ENCODE data around the gene OXT. TPM values are rescaled to one million over a fixed set of nuclear protein-coding genes. Genes with fewer than 3 reads are reported as not detected.
"Not testable (repeated sequence)": the region's sequence is repeated elsewhere in the genome, so short reads cannot be mapped to it uniquely, and the experiment has no call there.

OXT gene
- total RNA-seq, 1 donor from 2014 or later = 8.4 TPM

DNA sequence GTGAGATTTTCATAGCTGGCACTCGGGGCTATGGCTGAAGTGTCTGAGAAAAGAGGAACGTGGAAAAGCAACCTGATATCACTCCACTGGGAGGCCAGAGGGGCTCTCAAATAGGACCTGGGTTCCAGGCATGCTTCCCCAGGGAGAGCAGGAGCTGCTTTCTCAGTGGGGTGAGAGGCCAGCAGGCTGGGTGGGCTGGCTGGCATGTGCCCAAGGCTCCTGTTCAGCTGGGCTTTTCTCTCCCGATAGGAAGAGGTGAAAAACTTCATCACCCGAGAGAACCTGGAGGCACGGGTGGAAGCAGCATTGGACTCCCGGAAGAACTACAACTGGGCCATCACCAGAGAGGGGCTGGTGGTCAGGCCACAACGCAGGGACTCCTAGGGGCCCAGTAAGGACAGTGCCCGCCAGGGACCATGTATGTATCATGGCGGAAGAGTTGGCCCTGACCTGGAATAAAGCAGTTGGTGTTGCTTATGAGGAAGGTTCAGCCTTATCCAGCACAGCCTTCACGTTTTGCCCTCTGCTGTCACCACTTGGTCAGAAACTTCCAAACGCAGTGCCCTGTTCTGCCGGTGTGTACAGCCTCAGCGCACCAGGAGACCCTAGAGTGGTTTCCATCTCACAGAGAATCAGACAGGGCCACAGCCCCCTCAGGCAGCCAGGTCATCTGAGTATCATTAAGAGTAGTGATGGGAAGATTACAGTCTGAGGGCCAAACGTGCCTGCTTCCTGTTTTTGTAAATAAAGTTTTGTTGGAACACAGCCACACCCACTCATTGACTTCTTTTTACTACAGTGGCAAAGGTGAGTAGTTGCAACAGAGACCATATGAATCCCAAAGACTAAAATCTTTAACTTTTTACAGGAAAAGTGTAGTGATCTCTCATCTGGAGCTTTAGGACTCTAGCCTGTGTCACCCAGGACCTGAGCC, 23.7 kb upstream of the OXT start:
- DNase-seq (ENCODE audit: low spot score) (no peak), ATAC-seq (no peak)

GRCh38 chr20:3051385-3052019, 19.9 kb upstream of the OXT start:
- ATAC-seq (peak; percentile 9), DNase-seq (ENCODE audit: low spot score) (no peak)

DNA sequence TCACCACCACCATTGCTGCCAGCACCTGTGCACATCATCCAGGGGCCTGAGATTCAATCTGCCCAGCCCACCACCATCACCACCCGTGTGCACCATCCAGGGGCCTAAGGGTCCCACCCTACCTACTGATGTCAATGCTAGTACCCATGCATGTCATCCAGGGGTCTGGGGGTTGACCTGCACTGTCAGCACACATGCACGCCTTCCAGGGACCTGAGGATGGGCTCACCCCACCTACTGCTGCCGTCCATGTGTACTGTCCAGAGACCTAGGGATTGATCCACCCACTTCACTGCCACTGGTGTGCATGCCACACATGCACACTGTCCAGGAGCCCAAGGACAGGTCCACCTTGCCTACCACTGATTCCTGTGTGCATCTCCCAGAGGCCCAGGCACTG, 11.9 kb upstream of the OXT start:
- DNase-seq (ENCODE audit: low spot score) (no peak), ATAC-seq (no peak)

GRCh38 chr20:3064119-3064518, 7.3 kb upstream of the OXT start:
- DNase-seq (ENCODE audit: low spot score); ATAC-seq: not testable (repeated sequence)

GRCh38 chr20:3067139-3068014, 4.0 kb upstream of the OXT start:
- ATAC-seq (peak; percentile 69), DNase-seq (ENCODE audit: low spot score) (peak; percentile 91)

DNA sequence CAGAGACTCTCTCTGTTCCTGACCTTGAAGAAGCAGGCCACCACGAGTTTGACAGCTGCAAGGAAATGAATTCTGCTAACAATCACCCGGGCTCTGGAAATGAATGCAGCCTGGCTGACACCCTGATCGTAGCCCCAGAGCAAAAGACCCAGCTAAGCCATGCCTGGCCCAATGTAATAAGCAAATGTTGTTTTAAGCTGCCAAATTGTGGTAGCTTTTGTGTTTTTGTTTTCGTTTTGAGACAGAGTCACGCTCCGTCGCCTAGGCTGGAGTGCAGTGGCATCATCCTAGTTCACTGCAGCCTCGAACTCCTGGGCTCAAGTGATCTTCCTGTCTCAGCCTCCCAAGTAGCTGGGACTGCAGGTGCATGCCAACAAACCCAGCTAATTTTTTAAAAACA, 3.3 kb upstream of the OXT start:
- DNase-seq (ENCODE audit: low spot score) (no peak), ATAC-seq (no peak)

DNA sequence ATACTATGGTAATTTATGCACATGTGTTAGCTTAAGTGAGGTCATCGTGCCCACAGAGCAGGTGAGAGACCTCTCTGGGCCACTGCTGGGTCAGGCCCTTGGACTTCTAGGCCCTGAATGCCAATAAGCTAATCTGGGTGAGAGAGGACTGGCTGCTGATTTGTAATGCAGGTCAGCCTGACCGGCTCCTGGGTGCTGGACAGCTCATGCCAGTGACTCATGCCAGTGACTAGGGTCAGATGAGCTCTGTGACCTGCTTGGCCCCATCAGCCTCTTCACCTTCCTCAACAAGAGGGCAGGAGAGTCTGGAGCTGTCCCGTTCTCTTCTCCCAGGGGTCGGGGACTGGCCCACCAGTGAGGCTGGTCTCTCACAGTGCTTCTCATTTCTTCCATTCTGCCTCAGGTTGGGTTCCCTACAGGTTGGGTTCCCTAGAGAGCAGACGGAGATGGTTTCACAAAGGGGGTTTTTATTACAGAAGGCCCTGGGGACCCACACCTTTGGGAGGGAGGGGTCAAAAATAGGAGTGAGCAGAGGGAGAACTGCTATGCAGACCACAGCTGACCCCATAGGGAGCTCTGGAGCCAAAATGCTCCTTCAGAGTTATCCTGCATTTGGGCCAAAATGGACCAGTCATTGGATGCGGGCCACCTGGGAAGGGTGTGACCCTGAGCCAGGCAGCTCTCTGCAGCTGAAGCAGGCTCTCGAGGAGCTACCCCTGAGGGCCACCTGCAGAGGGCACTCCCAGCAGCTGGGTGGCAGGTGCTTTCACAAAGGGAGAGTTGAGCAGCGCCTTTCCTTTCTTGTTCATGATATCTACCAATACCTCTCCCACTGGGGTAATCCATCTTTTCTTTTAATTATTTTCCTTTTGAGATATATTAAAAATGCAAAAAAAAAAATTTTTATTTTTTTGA, 2.2 kb upstream of the OXT start:
- DNase-seq (ENCODE audit: low spot score) (peak; percentile 91), ATAC-seq (peak; percentile 73)

- ATAC-seq (no peak), DNase-seq (ENCODE audit: low spot score) (no peak)
Measured at GRCh38 chr20:3070725-3071124, 695 bp upstream of the OXT start.

GRCh38 chr20:3071266-3071609, 182 bp upstream of the OXT start:
- no peak for DNase-seq (ENCODE audit: low spot score)
- no peak for ATAC-seq

DNA sequence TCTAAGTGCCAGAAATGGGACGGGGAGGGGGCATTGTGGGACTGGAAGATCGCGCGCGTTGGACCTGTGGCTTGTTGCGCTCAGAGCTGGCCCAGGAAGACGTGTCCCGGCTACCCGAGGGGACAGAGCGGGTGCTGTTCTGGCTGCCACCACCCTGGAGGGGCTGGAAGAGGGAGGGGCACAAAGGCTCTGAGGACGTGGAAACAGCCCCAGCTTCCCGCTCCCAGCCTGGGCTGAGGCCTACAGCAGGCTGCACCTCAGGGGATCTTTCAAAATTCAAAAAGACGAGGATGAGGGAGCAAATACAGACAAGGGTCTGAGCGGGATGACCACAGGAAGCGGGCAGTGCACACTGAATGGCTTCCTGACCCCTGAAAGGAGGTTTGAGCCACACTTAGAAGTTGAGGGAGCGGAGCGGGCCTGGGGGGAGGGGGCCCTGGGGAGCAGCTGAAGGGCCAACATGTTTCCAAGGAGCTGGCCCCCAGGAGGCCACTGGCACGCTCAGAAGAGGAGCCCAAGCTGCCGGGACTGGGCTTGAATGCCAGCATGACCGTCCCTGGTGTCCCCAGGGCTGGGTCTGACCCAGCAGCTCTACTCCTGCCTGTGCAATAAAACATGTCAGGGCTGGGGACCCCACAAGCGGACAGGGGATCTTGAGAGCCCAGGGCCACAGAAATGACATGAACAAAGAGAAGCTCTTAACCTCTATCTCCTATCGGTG, 1.3 kb downstream of the OXT start:
- DNase-seq (ENCODE audit: low spot score) (no peak), ATAC-seq (peak; percentile 8)

DNA sequence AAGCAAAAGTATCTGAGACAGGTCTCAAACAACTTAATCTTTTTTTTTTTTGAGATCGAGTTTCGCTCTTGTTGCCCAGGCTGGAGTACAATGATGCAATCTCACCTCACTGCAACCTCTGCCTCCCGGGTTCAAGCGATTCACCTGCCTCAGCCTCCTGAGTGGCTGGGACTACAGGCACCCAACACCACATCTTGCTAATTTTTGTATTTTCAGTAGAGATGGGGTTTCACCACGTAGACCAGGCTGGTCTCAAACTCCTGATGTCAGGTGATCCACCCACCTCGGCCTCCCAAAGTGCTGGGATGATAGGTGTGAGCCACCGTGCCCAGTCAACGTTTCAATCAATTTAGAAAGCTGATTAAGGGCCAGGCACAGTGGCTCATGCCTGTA, 1.8 kb downstream of the OXT start:
- not testable (repeated sequence) for ATAC-seq

GRCh38 chr20:3074812-3075211, 3.4 kb downstream of the OXT start:
- DNase-seq (ENCODE audit: low spot score) (no peak), ATAC-seq (no peak)

More for the DNA sequence above, 1.8 kb downstream of the OXT start:
- DNase-seq (ENCODE audit: low spot score) = not testable (repeated sequence)

DNA sequence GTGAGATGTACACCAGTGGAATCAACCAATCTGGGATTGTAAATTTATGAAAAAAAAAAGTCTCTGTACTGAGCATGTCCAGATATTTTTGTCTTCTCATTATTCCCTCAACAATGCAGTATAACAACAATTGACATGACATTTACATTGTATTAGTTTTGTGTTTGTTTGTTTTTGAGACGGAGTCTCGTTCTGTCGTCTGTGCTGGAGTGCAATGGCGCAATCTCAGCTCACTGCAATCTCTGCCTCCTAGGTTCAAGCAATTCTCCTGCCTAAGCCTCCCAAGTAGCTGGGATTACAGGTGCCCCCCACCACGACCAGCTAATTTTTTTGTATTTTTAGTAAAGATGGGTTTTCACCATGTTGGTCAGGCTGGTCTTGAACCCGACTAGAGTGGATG, 3.9 kb downstream of the OXT start:
- not testable (repeated sequence) for ATAC-seq; DNase-seq (ENCODE audit: low spot score)

GRCh38 chr20:3077618-3078134, 6.3 kb downstream of the OXT start:
- DNase-seq (ENCODE audit: low spot score) (no peak), ATAC-seq (no peak)

GRCh38 chr20:3080939-3081388, 9.5 kb downstream of the OXT start:
- DNase-seq (ENCODE audit: low spot score) (peak; percentile 96), ATAC-seq (peak; percentile 83)

DNA sequence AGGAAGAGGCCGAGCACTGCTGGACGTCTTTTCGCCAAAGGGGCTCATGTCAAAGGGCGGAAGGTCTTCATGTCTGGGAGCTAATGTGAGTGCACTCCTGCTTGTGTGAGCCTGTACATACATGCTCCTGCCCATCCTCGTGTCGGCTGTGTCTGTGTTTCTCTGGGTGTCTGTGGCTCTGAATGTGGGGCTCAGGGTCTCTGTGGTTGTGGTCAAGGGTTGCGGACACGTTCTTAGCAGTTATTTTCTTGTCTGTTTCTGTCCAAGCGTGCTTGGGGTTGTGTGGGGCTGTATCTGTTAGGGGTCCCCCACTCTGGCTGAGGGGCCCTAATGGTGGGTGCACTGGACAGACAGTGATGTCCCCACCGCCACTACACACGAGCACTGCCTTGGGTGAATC, 10.2 kb downstream of the OXT start:
- peak; percentile 2 for ATAC-seq
- DNase-seq (ENCODE audit: low spot score) = no peak

DNA sequence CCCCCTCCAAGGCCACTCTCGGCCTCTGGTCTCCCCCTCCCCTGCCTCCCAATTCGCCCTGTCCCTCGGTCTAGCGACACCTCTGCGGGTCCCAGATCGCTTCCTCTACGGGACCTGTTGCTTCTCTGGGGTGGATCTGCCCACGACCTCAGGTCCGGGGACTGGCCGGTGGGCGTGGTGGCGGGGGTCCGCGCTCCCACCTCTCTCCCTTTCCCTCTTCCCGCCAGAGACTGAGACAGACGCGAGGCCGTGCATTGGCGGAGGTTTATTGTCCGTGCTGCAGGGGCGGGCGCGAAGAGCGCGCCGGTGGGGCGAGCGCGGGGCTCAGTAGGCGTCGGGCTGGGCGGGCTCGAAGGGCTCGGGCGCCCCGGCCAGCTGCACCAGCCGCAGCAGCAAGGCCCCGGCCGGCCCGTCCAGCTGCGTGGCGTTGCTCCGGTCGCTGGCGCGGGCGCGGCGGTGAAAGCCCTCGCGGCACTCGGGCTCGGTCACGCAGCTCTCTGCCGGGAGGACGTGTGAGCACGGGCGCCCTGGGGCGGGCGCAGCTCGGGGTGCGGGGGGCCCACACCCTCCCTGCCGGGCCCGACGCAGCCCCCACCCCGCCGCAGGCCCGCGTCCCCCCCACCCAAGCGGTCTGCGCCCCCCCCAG, 11.0 kb downstream of the OXT start:
- ATAC-seq (peak; percentile 20), DNase-seq (ENCODE audit: low spot score) (no peak)
